NOMO-1 treated with dmso at 0.1 percent for 144 hours (cell line): Measurements from ENCODE around the gene DALRD3.

Experiments
- DNase-seq: peaks from one replicate; lab custom pipeline; 2025; ENCODE audit not compliant: unreplicated experiment; lab: John Stamatoyannopoulos, UW

Gene DALRD3

DNA sequence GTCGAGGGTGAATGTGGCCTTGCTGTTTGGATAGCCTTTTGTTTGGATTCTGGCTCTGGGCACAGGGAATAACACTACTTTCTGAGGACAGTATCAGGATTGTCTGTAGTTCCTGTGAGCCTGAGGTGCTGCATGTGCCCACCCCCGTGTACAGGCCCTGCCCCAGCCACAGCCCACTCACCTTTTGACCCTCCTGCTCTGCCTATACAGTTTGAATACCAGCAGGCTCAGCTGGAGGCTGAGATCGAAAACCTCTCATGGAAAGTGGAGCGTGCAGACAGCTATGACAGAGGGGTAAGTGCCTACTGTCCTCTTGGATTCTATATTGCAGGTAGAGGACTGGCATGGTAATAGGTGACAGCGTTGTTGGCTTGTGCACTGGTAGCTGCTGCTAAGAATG is 35.7 kb downstream of the DALRD3 start:
- DNase-seq = no peak

DNA sequence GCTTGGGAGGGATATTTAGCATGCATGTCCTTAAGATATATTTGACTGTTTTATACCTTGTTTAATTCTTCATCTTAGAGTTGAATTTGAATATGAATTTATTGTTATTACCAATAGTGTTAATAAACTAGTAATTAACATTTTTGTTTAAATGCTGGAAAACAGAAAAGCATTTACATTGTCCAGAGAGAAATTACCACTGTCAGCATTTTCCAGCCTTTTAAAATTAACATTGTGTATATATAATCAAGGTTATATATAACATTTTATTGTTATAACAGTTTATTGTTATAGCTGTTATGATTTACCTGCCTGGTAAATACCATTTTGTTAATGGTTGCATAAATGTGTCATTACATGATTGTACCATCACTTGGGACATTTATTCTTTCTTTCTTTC is 36.4 kb downstream of the DALRD3 start:
- no peak for DNase-seq

DNA sequence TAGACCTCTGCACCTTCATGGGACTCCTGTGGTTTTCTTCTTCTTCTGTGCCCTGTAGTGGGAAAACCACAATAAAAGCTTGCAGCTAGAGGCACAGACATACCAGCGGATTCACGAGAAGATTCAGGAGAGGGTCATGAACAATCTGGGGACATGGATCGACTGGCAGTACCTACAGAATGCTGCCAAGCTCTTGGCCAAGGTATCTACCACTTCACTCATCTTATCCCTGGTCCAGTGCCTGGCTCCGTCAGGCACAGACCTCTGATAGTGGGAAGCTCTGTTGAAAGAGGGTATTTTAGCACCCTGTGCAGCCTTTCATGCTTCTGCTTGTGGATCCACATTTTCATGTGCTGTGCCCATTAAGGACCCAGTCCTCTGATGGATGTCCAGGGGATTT is 38.1 kb downstream of the DALRD3 start:
- no peak for DNase-seq

DNA sequence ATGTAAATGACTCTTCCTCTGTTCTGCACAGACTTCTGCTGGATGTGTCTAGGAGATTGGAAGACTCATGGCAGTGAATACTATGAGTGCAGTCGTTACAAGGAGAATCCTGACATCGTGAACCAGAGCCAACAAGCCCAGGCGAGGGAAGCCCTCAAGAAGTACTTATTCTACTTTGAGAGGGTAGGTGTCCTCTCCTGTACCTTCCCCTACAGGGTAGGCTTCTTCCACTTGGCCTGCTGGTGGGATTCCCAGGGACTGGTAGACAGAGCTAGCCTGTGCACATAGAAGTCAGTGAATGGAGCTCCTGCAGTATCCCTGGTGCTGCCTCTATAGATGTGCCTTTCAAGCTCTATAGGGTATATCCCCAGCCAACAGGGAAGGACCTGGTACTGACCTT is 38.9 kb downstream of the DALRD3 start:
- no peak for DNase-seq

- DNase-seq = no peak
Measured at GRCh38 chr3:48974076-48974864, 44.1 kb downstream of the DALRD3 start.

DNA sequence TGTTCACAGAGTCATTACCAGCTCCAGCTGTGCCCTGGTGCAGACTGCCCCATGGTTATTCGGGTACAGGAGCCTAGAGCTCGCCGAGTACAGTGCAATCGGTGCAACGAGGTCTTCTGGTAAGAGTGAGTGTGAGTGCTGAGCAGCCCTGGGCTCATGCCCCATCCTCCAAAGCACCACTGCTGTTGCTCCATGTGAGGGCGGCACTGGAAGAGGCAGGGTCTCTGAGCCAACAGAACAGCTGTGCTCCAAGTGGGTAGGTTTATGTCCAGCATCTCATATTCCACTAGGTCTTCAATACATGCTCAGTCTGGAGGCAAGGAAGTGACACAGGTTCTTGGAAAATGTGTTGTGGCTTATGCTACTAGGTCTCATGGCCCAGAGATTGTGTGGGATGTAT is 47.8 kb downstream of the DALRD3 start:
- DNase-seq = no peak

GRCh38 chr3:48966876-48967361 is 51.5 kb downstream of the DALRD3 start:
- DNase-seq = no peak

- DNase-seq = no peak
Measured at GRCh38 chr3:48966367-48966766, 52.0 kb downstream of the DALRD3 start.
